HG03066 (cell line): ENCODE measurements around the gene ZYG11A.

Experiments
- ATAC-seq: cut with Tn5 transposase; IDR thresholded peaks from one replicate; pipeline ENCODE4 v1.9.1; 2021; ENCODE audit warnings: low read depth; ENCODE audit not compliant: unreplicated experiment

The ZYG11A gene

GRCh38 chr1:52916241-52916975 is 73.8 kb downstream of the ZYG11A start:
- ATAC-seq = no peak

- no peak for ATAC-seq
Observed at GRCh38 chr1:52917156-52917555, 74.6 kb downstream of the ZYG11A start.

- ATAC-seq = no peak
Observed at GRCh38 chr1:52917581-52917980, 75.0 kb downstream of the ZYG11A start.

- no peak for ATAC-seq
Observed at GRCh38 chr1:52918201-52918600, 75.6 kb downstream of the ZYG11A start.

- ATAC-seq = no peak
Observed at GRCh38 chr1:52919051-52919722, 76.6 kb downstream of the ZYG11A start.

GRCh38 chr1:52919723-52920483 is 77.3 kb downstream of the ZYG11A start:
- no peak for ATAC-seq

GRCh38 chr1:52920791-52921291 is 78.3 kb downstream of the ZYG11A start:
- ATAC-seq = no peak

GRCh38 chr1:52925571-52926005 is 83.0 kb downstream of the ZYG11A start:
- ATAC-seq = no peak

GRCh38 chr1:52926864-52927211 is 84.3 kb downstream of the ZYG11A start:
- no peak for ATAC-seq

GRCh38 chr1:52927212-52928014 is 84.9 kb downstream of the ZYG11A start, which contains the start of gene SCP2:
Gene SCP2, plus strand, starts transcription at chr1:52927276. Its CDS starts 121 bp downstream, at chr1:52927397.
- ATAC-seq = peak; percentile 55

- ATAC-seq = peak; percentile 11
Observed at GRCh38 chr1:52928015-52928404, 85.5 kb downstream of the ZYG11A start.

- ATAC-seq = no peak
Observed at GRCh38 chr1:52929019-52929418, 86.5 kb downstream of the ZYG11A start.

- no peak for ATAC-seq
Observed at GRCh38 chr1:52937433-52938182, 95.0 kb downstream of the ZYG11A start.

GRCh38 chr1:52938183-52938451 is 95.6 kb downstream of the ZYG11A start:
- no peak for ATAC-seq

- no peak for ATAC-seq
Observed at GRCh38 chr1:52943876-52944416, 101.4 kb downstream of the ZYG11A start.

GRCh38 chr1:52944566-52944965 is 102.0 kb downstream of the ZYG11A start:
- ATAC-seq = no peak
